HG03520 (cell line): ENCODE data around the gene HIP1.
"Not testable (repeated sequence)": the region's sequence is repeated elsewhere in the genome, so short reads cannot be mapped to it uniquely, and the experiment has no call there.

Experiments used
- ATAC-seq: cut with Tn5 transposase; IDR thresholded peaks from one replicate; pipeline ENCODE4 v1.9.1; 2021; ENCODE audit warnings: mild to moderate bottlenecking, moderate library complexity; ENCODE audit not compliant: unreplicated experiment

Gene HIP1

DNA sequence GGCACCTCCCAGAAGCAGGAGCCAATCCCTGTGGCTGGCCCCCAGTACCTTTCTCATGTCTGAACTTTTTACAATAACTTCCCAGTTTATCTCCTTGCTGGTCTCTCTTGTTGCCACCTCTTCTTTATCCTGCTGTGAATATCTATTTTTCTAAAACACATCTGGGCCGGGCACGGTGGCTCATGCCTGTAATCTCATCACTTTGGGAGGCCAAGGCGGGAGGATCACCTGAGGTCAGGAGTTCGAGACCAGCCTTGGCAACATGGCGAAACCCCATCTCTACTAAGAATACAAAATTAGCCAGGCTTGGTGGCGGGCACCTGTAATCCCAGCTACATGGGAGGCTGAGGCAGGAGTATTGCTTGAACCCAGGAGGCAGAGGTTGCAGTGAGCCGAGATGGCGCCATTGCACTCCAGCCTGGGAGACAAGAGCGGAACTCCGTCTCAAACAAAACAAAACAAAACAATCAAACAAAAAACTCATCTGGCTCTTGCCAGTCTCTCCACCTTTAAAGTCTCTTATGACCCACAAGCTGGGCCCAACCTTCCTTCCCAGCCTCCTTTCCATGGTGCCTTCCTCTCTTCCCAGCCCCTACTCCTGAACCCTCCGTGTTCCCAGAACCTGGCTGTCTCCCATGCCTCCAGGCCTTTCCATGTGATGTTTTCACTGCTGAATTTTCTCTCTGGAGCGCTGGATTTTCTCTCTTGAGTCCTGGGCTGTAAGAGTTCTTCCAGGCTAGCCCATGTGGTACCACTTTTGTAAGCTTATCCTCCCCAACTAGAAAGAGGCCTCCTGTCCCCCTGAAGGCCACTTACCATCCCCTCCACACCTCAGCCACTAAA, 51.3 kb downstream of the HIP1 start:
- ATAC-seq = no peak

DNA sequence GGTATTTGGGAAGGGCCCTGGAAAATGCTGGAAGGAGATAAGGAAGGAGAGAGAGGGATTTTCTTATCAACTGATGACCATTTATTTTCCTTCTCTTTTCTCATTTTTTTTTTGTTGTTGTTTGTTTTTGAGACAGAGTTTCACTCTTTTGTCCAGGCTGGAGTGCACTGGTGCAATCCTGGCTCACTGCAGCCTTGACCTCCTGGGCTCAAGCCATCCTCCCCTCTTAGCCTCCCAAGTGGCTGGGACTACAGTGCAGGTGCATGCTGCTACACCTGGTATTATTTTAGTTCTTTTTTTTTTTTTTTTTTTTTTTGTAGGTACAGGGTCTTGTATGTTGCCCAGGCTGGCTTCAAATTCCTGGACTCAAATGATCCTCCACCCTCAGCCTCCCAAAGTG, 52.2 kb downstream of the HIP1 start:
- no peak for ATAC-seq

GRCh38 chr7:75682052-75682451, 56.7 kb downstream of the HIP1 start:
- not testable (repeated sequence) for ATAC-seq

DNA sequence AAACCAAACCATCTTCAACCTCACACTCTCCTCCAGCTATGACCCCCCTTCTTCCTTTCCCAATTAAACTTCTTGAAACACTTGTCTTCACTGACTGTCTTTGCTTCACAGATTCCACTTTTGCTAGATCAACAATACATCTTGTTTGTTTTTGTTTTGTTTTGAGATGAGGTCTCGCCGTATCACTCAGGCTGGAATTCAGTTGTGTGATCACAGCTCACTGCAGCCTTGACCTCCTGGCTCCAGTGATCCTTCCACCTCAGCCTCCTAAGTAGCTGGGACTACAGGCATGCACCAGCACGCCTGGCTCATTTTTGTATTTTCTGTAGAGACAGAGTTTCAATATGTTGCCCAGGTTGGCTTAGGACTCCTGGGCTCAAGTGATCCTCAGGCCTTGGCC, 59.7 kb downstream of the HIP1 start:
- no peak for ATAC-seq

DNA sequence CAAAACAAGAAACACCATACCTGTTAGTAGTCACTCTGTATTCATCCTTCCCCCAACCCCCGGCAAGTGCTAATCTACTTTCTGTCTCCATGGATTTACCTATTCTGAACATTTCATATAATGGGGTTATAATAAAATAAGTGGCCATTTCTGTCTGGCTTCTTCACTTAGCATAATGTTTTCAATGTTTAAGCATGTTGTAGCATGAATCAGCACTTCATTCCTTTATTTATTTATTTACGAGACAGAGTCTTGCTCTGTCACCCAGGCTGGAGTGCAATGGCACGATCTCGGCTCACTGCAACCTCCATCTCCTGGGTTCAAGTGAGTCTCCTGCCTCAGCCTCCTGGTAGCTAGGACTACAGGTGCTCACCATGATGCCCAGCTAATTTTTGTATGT, 69.2 kb downstream of the HIP1 start:
- ATAC-seq = no peak

- ATAC-seq = no peak
These were observed 70.8 kb downstream of the HIP1 start for GRCh38 chr7:75667938-75668337.

DNA sequence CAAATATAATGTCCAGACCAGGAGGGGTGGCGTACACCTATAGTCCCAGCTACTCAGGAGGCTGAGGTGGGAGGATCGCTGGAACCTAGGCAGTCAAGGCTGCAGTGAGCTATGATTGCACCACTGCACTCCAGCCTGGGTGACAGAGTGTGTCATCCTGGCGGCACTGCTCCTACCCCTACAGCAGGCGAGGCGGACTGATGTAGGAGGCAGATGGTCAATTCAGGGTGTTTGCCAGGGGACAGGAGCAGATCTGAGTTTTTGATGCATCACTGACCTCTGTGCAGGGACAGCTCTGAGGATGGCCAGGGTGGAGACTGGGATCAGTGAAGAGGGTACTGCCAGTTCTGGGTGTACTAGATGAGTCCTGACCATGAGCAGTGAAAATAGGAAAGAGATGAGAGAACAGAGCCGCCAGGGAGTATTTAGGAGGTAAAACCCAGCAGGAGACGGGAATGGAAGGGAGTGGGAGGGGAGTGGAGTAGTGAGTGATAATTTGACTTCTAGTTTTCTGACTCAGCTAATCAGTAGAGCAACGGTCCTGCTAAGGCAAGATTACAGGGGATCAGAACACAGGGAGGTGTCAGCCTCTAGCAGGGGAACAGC, 75.3 kb downstream of the HIP1 start:
- ATAC-seq = peak; percentile 35

DNA sequence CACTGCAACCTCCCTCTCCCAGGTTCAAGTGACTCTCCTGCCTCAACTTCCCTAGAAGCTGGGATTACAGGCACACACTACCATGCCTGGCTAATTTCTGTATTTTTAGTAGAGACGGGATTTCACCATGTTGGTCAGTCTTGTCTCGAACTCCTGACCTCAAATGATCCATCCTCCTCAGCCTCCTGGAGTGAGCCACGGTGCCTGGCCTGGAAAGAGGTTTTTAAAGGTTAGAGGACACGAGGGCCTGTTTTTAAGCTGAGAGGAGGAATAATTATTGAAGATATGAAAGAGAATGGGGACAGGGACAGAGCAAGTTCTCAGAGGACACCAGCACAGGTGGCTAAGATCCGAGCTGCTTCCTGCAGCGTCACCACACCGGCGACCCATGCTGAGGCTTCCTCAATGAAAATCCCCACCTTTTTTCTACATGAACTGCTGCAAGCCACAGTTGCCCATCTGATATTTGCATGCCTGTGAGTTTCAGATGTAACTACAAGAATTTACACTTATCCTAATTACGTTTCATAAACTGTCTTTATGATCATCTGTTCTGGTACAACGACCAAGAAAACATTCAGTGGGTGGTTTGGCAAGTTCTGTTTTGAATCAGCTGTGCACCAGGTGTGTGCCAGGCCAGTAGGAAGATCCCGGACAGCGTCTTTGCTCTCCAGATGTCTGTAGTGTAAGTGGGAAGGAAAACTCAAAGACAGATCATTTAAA, 76.0 kb downstream of the HIP1 start:
- peak; percentile 80 for ATAC-seq

- ATAC-seq = no peak
These were observed 78.0 kb downstream of the HIP1 start for GRCh38 chr7:75660566-75661215.

GRCh38 chr7:75658802-75659201, 79.9 kb downstream of the HIP1 start:
- no peak for ATAC-seq

GRCh38 chr7:75658369-75658768, 80.4 kb downstream of the HIP1 start:
- ATAC-seq = no peak

DNA sequence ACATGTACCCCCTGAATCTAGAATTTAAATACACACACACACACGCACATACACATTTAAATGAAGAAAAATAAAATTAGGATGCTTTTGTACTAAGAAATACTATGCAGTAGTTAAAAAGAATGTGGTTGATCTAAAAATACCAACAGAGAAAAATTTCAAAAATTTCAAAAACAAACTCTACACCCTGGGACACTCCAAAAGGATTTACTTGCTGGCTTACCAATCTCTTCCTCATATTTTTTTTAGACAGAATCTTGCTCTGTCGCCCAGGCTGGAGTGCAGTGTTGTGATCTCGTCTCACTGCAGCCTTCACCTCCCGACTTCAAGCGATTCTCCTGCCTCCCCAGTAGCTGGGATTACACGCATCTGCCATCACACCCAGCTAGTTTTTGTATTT, 80.9 kb downstream of the HIP1 start:
- ATAC-seq = no peak

GRCh38 chr7:75656740-75657139, 82.0 kb downstream of the HIP1 start:
- no peak for ATAC-seq

GRCh38 chr7:75655536-75655935, 83.2 kb downstream of the HIP1 start:
- no peak for ATAC-seq

GRCh38 chr7:75654855-75655254, 83.9 kb downstream of the HIP1 start:
- ATAC-seq = no peak

- no peak for ATAC-seq
These were observed 85.1 kb downstream of the HIP1 start for GRCh38 chr7:75653651-75654050.

DNA sequence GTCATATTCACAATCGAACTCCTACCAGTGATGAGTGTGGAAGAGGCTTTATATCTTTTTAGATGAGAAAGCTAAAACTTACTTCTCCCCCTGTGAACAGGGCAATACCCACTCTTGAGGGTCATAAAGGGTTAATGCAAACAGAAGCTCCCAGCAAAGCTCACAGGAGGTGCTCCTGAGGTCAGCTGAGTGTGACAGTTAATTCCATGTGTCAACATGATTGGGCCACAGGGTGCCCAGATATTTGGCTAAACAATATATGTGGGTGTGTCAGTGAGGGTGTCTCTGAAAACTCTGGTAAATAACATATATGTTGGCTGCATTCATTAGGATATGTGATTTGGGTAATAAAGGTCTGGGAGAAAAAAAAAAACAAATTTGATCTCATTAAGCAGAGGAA, 86.0 kb downstream of the HIP1 start:
- ATAC-seq = no peak

- ATAC-seq = no peak
These were observed 88.1 kb downstream of the HIP1 start for GRCh38 chr7:75650681-75651080.

GRCh38 chr7:75650062-75650461, 88.7 kb downstream of the HIP1 start:
- no peak for ATAC-seq

- no peak for ATAC-seq
These were observed 89.3 kb downstream of the HIP1 start for GRCh38 chr7:75649462-75649861.

DNA sequence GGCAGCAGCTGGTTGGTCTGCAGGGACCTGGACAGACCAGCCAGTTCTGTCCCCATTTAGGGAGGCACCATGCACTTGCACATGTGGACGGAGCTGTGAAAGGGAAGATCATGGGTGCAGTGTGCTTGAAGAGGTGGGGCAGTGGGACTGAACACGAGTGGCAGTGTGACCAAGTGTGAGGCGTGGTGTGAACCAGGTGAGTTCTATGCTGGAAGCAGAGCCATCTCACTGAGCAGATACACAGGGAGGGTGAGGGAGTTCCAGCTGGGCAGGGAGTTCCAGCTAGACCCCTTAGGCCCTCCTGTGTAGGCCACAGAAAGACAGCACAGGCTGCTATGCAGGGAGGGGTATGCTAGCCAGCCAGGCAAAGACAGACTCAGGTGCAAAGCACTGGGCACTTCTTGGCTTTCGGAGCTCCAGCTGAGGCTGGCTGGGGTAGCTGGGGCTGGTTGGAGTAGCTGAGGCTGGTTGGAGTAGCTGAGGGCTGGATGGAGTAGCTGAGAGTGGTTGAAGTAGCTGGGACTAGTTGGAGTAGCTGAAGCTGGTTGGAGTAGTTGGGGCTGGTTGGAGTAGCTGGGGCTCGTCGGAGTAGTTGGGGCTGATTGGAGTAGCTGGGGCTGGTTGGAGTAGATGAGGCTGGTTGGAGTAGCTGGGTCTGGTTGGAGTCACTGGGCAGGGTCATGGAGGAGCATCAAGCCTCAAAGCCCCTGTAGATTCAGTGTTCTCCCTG, 90.9 kb downstream of the HIP1 start:
- ATAC-seq = no peak
